ENCODE measurements around the gene PRPSAP1. TPM values are rescaled to one million over a fixed set of nuclear protein-coding genes. Genes with fewer than 3 reads are reported as not detected.
"Not testable (repeated sequence)": the region's sequence is repeated elsewhere in the genome, so short reads cannot be mapped to it uniquely, and the experiment has no call there.

The PRPSAP1 gene
- total RNA-seq, 6 donors from 2014 or later: 37.3 to 172 (median 59.2) TPM

- no peak for DNase-seq
- Histone ChIP-seq H3K4me3 (no peak overlapping the region), H3K27ac (no peak overlapping the region), H3K36me3 (peaks cover 9 to 25% (median 17%) of the 10 kb centered on the region in 4 donors), H3K4me1 (peaks cover 6 to 29% (median 10%) of the 10 kb centered on the region in 4 donors), H3K27me3 (no peaks in the 10 kb centered on the region), H3K9me3 (no peaks in the 10 kb centered on the region)
- no peak for ATAC-seq (ENCODE audit: low FRiP score in 2 of 2)
- 90 to 94% methylated on average over 5 of the region's 5 CpGs for WGBS, 2 donors
- TF ChIP-seq POLR2A (IDR thresholded peaks at IDR 0.05) (no peak), CTCF (IDR thresholded peaks at IDR 0.05) (no peak), EP300 (IDR thresholded peaks at IDR 0.05) (no peak), POLR2AphosphoS5 (IDR thresholded peaks at IDR 0.05) (no peak)
Observed at GRCh38 chr17:76350463-76350862, 3.3 kb downstream of the PRPSAP1 start.

- not testable (repeated sequence) for H3K4me3 ChIP-seq; ATAC-seq (ENCODE audit: low FRiP score in 2 of 2); H3K27ac ChIP-seq; DNase-seq; H3K27me3 ChIP-seq; H3K4me1 ChIP-seq; H3K9me3 ChIP-seq
- 94 to 99% methylated on average over 11 of the region's 11 CpGs for WGBS, 2 donors
- H3K36me3 ChIP-seq: peaks cover 9 to 58% (median 36%) of the 10 kb centered on the region in 4 donors
Observed at GRCh38 chr17:76346936-76347335, 6.8 kb downstream of the PRPSAP1 start.

GRCh38 chr17:76345377-76345974 lies 8.2 kb downstream of the PRPSAP1 start:
- H3K27me3 ChIP-seq: no peaks in the 10 kb centered on the region
- H3K4me3 ChIP-seq: no peak overlapping the region
- DNase-seq (no peak), ATAC-seq (ENCODE audit: low FRiP score in 2 of 2) (no peak)
- TF ChIP-seq POLR2A (IDR thresholded peaks at IDR 0.05) (no peak), EP300 (IDR thresholded peaks at IDR 0.05) (no peak)
- H3K4me1 ChIP-seq: no peaks in the 10 kb centered on the region
- no peaks in the 10 kb centered on the region for H3K9me3 ChIP-seq
- WGBS, 2 donors: 94 to 95% methylated on average over 14 of the region's 14 CpGs
- peaks cover 9 to 64% (median 41%) of the 10 kb centered on the region in 4 donors for H3K36me3 ChIP-seq
- H3K27ac ChIP-seq: no peak overlapping the region

- WGBS, 2 donors: 94 to 99% methylated on average over 7 of the region's 7 CpGs
- H3K4me3 ChIP-seq: no peak overlapping the region
- no peaks in the 10 kb centered on the region for H3K4me1 ChIP-seq
- peaks cover 9 to 66% (median 40%) of the 10 kb centered on the region in 4 donors for H3K36me3 ChIP-seq
- no peak overlapping the region for H3K27ac ChIP-seq
- no peak for ATAC-seq (ENCODE audit: low FRiP score in 2 of 2)
- DNase-seq: no peak
- H3K27me3 ChIP-seq: no peaks in the 10 kb centered on the region
- TF ChIP-seq POLR2A (IDR thresholded peaks at IDR 0.05) (no peak), EP300 (IDR thresholded peaks at IDR 0.05) (no peak), CTCF (IDR thresholded peaks at IDR 0.05) (no peak), POLR2AphosphoS5 (IDR thresholded peaks at IDR 0.05) (no peak)
- H3K9me3 ChIP-seq: no peaks in the 10 kb centered on the region
Observed at GRCh38 chr17:76343106-76343505, 10.6 kb downstream of the PRPSAP1 start.

GRCh38 chr17:76341301-76341700 lies 12.4 kb downstream of the PRPSAP1 start:
- 96% methylated on average over 6 of the region's 6 CpGs for WGBS, 2 donors
- no peaks in the 10 kb centered on the region for H3K27me3 ChIP-seq
- no peak for ATAC-seq (ENCODE audit: low FRiP score in 2 of 2)
- H3K27ac ChIP-seq: no peak overlapping the region
- no peak for DNase-seq
- H3K4me1 ChIP-seq: no peaks in the 10 kb centered on the region
- H3K9me3 ChIP-seq: no peaks in the 10 kb centered on the region
- TF ChIP-seq EP300 (IDR thresholded peaks at IDR 0.05): no peak
- no peak for TF ChIP-seq POLR2A (IDR thresholded peaks at IDR 0.05)
- TF ChIP-seq POLR2AphosphoS5 (IDR thresholded peaks at IDR 0.05): no peak
- TF ChIP-seq CTCF (IDR thresholded peaks at IDR 0.05): no peak
- H3K36me3 ChIP-seq: peaks cover 0 to 49% (median 32%) of the 10 kb centered on the region in 4 donors
- no peak overlapping the region for H3K4me3 ChIP-seq

GRCh38 chr17:76337413-76337777 lies 16.3 kb downstream of the PRPSAP1 start:
- H3K4me3 ChIP-seq: no peak overlapping the region
- WGBS, 2 donors: 80 to 85% methylated on average over 6 of the region's 6 CpGs
- H3K27ac ChIP-seq: no peak overlapping the region
- ATAC-seq (ENCODE audit: low FRiP score in 2 of 2) (no peak), DNase-seq (no peak)
- H3K27me3 ChIP-seq: no peaks in the 10 kb centered on the region
- TF ChIP-seq POLR2AphosphoS5 (IDR thresholded peaks at IDR 0.05): no peak
- no peak for TF ChIP-seq CTCF (IDR thresholded peaks at IDR 0.05)
- TF ChIP-seq POLR2A (IDR thresholded peaks at IDR 0.05): no peak
- no peak for TF ChIP-seq EP300 (IDR thresholded peaks at IDR 0.05)
- H3K9me3 ChIP-seq: no peaks in the 10 kb centered on the region
- H3K4me1 ChIP-seq: no peaks in the 10 kb centered on the region
- peaks cover 0 to 14% (median 8%) of the 10 kb centered on the region in 4 donors for H3K36me3 ChIP-seq

Data from upper lobe of left lung (tissue), 6 donors.